Stimulated activated CD8-positive, alpha-beta memory T cell treated with anti-CD3 and anti-CD28 coated beads, Interleukin-4, amount 100 ng/mL, for 4 hours (primary cell): ENCODE data around the gene TRABD2B.
A peak's percentile ranks its signal among the peaks of the same experiment; 100 is the strongest.

Source experiments
- DNase-seq, 2 donors: peaks; one replicate each; pipeline ENCODE4 v3.0.0-alpha.2; 2020; ENCODE audit warnings: low read depth in 2 of 2, low spot score in 1 of 2

TRABD2B gene

DNA sequence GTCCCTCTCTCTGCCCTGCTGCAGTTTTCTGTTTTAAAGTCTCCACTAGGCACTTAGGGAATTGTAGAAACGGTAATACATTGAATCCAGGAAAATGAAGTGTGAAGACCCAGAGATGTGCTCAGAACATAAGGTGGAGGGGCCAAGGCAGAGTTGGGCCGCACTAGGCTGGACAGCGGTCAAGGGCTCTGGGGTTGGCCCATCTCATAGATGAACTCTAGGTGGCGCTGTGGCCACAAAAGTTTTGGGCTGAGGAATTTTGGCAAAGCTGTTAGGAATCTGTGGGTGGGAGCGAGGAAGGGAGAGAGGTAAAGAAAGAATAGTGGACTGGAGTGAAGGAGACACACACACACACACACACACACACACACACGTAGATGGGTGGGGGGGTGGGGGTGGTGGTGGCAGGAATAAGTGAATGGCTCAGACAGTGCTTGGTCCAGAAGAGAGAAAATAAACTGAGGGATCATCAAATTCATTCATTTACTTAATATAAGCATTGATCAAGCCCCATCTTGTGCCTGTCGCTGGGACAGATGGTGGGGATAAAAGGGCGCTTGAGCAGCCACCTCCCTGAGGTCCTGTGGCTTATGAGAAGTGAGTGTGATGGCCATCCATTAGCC is 258.5 kb downstream of the TRABD2B start:
- no peak for DNase-seq

GRCh38 chr1:47732489-47732888 is 264.7 kb downstream of the TRABD2B start:
- no peak for DNase-seq

- DNase-seq = no peak
Measured at GRCh38 chr1:47731730-47732129, 265.5 kb downstream of the TRABD2B start.

DNA sequence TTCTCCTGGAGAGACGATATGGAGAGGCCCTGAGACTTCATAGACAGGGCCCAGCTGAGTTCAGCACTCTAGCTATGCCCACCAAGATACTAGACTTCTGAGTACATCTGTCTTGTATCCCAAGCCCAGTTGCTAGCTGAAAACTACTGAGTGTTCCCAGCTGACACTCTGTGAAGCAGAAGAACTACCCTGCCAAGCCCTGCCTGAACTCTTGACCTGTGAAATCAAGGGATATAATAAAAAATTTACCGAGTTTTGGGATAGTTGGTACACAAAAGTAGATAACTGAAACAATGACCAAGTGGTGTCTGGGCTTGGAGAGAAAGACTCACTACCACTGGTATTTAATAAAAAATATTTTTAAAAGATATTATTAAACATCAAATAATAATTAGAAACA is 267.5 kb downstream of the TRABD2B start:
- DNase-seq = no peak

DNA sequence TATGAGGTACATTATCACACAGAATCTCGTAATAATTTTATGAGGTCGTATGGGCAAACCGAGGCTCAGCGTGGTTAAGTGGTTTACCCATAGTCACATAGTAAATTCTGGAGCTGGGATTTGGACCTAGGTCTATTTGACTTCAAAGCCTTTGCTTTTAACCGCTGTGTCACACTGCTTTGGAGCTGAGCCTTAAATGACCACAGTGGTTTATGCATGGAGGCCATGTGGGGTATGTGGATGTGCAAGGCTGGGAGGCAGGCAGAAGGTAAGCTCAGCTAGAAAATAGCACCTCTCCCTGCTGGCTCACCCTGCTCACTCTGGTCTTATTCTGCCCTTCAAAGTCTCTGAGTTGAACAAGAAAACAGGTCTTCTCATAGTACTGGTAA is 269.5 kb downstream of the TRABD2B start:
- no peak for DNase-seq

- DNase-seq = no peak
Measured at GRCh38 chr1:47727051-47727696, 270.0 kb downstream of the TRABD2B start.

DNA sequence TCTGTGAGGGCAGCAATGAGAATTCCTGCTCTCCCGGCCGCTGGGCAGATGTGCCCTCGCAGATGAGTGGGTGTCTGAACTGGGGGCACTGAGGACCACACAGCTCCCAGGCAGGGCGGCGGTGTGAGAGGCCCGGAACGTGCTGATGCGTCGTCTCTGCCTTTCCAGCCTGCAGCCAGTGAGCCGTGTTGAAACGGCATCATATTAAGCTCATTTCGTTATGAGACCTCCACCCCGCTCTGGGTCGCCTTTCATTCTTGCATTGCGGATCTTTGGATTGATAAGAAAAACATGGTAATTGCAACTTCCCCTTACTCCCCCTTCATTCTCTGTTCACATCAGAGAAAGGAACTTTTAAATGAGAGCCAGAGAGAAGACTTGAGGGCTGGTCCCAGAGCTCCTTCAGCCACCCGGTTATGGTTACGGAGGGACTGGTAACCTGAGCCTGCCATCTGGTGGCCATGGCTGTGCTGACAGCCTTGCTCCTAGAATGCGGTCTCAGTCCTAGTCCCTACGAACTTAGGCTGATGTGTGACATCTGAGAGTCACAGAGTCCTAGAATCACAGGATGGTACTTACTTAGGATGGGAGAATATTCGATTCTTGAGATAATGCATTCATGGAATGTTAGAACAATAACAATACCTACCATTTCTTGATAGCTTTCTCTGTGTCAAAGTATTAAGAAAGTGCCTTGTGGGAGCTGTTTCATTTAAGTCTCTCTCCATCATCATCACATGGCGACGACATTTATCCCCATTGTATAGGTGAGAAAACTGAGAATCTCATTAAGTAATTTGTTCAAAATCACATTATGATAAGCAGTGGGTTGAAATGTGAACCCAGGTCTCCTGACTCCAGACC is 271.0 kb downstream of the TRABD2B start:
- peak in 1 of 2 donors; percentile 28 for DNase-seq

GRCh38 chr1:47725511-47725991 is 271.6 kb downstream of the TRABD2B start:
- DNase-seq = no peak

DNA sequence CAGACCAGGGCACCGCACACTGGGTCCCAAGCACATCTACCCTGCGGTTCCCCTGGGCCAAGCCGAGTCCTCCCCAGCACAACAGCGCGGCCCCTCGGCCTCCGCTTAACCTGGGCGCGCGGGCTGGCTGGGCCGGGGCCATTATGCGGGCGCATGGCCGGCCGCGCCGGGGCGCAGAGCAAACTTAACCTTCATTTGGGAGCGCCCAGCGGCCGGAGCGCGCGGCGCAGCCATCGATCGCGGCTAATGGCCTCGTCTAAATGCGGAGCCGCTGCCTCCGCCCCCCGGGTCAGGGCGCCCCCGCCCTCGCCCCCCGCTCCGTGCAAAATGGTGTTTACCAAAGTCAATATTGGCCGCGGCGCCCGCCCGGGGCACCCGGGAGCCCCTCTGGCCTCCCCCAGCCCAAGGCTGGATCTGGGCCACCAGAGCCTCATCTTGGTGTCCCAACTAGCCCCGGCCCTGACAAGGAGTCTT is 272.1 kb downstream of the TRABD2B start:
- no peak for DNase-seq

- no peak for DNase-seq
Measured at GRCh38 chr1:47724432-47724999, 272.7 kb downstream of the TRABD2B start.

- DNase-seq = no peak
Measured at GRCh38 chr1:47722909-47723580, 274.1 kb downstream of the TRABD2B start.

DNA sequence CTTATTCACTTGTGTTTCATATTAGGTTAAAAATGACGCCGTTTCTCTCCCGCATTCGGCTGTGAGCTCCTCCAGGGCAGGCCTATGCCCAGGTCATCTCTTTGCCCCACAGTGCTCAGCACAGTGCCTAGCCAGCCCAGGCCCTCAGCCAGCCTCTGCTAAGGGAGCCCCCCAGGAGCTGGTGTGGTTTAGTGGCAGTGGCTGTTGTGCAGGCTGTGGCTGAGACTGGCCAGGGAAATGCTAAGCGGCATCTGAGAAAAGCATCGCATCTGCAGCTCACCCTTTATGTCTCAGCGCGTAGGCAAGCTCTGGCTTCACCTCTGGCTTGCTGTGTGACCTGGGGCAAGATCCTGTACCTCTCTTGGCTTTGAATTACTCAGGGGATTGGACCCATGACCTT is 275.1 kb downstream of the TRABD2B start:
- no peak for DNase-seq

DNA sequence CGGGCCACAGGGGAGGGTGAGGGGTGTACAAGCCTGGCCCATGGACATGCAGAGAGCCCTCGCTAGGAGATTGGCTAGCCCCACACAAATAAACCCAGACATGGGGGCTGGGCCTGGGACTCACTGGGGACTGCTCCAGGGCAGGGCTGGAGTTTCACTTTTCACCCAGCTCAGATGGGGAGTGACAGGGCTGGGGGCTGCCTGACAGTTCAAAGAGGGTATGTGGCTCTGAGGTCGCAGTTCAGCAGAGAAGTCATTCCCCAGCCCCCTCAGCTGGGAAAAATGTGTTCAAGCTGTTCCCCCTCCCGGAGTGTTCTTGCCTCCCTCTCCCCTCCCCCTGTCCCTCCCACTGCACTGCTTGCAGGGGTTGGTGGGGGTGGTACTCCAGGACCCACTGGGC is 277.1 kb downstream of the TRABD2B start:
- DNase-seq = no peak

- no peak for DNase-seq
Measured at GRCh38 chr1:47717341-47717740, 279.8 kb downstream of the TRABD2B start.

GRCh38 chr1:47713975-47714767 is 283.0 kb downstream of the TRABD2B start:
- DNase-seq = no peak

DNA sequence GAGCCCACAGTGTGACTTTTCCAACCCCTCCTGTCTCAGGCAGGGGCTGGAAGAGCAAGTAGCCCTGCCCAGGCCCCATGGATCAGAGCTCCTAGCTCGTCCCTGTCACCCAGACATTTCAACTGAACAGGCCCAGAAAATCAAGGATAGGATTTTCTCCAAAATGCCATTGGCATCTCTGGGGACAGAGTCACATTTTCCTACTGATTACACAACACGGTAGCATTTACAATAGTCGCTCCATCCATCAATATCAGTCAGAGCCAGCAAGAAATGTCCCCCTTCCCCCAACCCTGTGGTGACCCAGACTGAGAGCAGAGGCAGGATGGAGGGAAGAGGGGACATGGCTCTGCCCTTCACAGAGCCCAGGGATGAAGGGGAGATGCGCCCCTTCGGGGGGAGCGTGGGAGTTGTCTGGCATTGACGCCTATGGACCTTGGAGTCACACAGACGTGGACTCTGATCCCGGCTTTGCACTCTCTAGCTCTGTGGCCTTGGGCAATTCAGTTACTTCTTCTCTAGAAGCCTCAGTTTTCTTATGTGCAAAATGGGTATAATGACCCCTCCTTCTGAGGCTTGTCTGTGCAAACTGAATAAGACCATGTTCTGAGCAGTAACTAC is 283.7 kb downstream of the TRABD2B start:
- no peak for DNase-seq

DNA sequence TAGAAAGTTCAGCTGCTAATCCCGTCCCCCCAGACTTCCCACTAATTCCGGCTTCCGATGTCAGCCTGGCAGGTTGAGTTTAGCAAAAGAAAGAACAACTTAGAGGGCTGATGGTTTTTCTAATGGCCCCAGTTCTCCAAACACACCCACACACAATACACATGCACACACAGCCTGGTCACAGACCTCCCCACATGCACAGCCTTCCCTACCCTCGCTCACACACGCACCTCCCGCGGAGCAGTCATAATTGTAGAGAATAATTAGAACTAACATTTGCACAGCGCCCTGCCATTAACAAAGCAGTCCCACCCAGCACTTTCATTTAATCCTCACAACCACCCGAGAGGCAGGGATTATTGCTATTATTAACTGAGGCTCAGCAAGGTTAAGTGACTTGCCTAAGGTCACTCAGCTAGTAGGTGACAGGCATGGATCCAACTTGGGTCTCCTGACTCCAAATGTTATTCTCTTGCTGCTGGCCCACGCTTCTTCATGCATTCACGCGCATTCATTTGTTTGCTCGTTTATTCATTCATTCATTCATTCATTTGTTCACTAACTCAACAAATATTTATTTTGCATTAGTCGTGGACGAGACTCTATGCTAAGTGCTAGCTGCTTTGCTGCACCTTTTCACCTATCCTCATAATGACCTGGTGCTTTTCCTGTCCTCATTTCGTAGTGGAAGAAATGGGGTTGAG is 284.4 kb downstream of the TRABD2B start:
- no peak for DNase-seq

DNA sequence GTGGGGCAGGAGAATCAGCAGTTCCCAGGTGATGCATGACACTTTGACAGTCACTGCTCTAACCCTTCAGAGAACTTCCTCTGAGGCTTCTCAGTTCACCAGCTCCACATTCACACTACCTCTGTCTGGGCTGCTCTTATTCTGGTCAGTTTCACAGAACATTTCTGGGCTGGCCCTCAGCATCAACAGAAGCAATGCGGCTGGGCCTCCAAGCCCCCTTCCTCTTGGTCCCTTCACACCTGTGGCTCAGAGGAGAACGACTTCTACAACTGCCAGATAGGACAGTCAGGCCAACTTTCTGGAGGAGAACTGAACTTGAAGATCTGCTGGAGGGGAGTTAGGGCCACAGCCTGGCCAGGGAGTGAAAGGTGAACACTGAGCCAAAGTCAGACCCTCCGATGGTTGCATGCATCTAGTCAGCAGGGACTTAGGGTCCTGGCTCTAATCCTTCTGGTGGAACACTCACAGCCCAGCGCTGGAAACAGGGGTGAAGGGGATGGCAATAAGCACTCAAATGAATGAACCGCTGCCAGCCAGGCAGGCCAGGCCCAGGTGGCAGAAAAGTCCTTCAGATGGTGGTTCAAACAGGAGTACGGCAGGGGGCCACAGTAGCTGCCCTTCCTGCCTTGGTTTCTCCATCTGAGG is 285.2 kb downstream of the TRABD2B start:
- no peak for DNase-seq
